ENCODE measurements around the gene CEP70.
"Not testable (repeated sequence)": the region's sequence is repeated elsewhere in the genome, so short reads cannot be mapped to it uniquely, and the experiment has no call there.

CEP70 gene

GRCh38 chr3:138467931-138468330 is 126.1 kb downstream of the CEP70 start:
- no peak for DNase-seq

- DNase-seq: no peak
Observed at GRCh38 chr3:138465925-138466324, 128.1 kb downstream of the CEP70 start.

GRCh38 chr3:138465451-138465850 is 128.6 kb downstream of the CEP70 start:
- no peak for DNase-seq

- no peak for DNase-seq
Observed at GRCh38 chr3:138464491-138464860, 129.6 kb downstream of the CEP70 start.

- no peak for DNase-seq
Observed at GRCh38 chr3:138463724-138464490, 130.2 kb downstream of the CEP70 start.

GRCh38 chr3:138461896-138462295 is 132.2 kb downstream of the CEP70 start:
- no peak for DNase-seq

- DNase-seq: no peak
Observed at GRCh38 chr3:138461246-138461645, 132.8 kb downstream of the CEP70 start.

GRCh38 chr3:138460536-138461205 is 133.4 kb downstream of the CEP70 start:
- DNase-seq: no peak

- no peak for DNase-seq
Observed at GRCh38 chr3:138459619-138460535, 134.2 kb downstream of the CEP70 start.

- DNase-seq: no peak
Observed at GRCh38 chr3:138458774-138459499, 135.1 kb downstream of the CEP70 start.

- DNase-seq: no peak
Observed at GRCh38 chr3:138457863-138458735, 136.0 kb downstream of the CEP70 start.

GRCh38 chr3:138456961-138457862 is 136.8 kb downstream of the CEP70 start:
- DNase-seq: no peak

- DNase-seq: no peak
Observed at GRCh38 chr3:138455801-138456716, 138.0 kb downstream of the CEP70 start.

- DNase-seq: not testable (repeated sequence)
Observed at GRCh38 chr3:138453940-138454339, 140.1 kb downstream of the CEP70 start.

GRCh38 chr3:138452436-138452835 is 141.6 kb downstream of the CEP70 start:
- DNase-seq: no peak

- DNase-seq: no peak
Observed at GRCh38 chr3:138451595-138452162, 142.4 kb downstream of the CEP70 start.

- DNase-seq: no peak
Observed at GRCh38 chr3:138450704-138451424, 143.2 kb downstream of the CEP70 start.

GRCh38 chr3:138450181-138450580 is 143.9 kb downstream of the CEP70 start:
- no peak for DNase-seq

Measured in NCI-H187 treated with DMSO at 0.1 percent for 48 hours (cell line).